CD14-positive monocyte (primary cell): ENCODE data around the gene IGDCC3. TPM values are rescaled to one million over a fixed set of nuclear protein-coding genes. Genes with fewer than 3 reads are reported as not detected.

Experiments used
- DNase-seq, 3 donors: peaks; one replicate each; pipeline ENCODE4 v3.0.0-alpha.2; 2011 to 2022
- H2AFZ ChIP-seq: 2 replicates; pipeline ENCODE4 v1.6.0; 2012; ENCODE audit warnings: mild to moderate bottlenecking, low read depth, low read length, inconsistent platforms; ENCODE audit not compliant: insufficient read depth, poor library complexity, severe bottlenecking
- H3K27ac ChIP-seq, 2 donors: 1 replicate in 1 of 2; 2 replicates in 1 of 2; pipeline ENCODE4 v1.5.1; 2012 to 2013; ENCODE audit warnings: low read length in 2 of 2, control low read depth in 1 of 2, inconsistent platforms in 1 of 2, low read depth in 1 of 2, mild to moderate bottlenecking in 1 of 2
- H3K27me3 ChIP-seq, 2 donors: one replicate each; pipeline versions ENCODE4 v1.6.0 to v1.6.1; 2011 to 2013; ENCODE audit warnings: low read length in 2 of 2; ENCODE audit not compliant: control insufficient read depth in 2 of 2, insufficient read depth in 2 of 2
- H3K36me3 ChIP-seq, 2 donors: replicated peaks in 1 of 2; 1 replicate in 1 of 2; 2 replicates in 1 of 2; pipeline versions ENCODE4 v1.5.1 to v1.6.1; 2012 to 2013; ENCODE audit warnings: low read length in 2 of 2, control low read depth in 1 of 2, inconsistent platforms in 1 of 2, mild to moderate bottlenecking in 1 of 2; ENCODE audit not compliant: insufficient read depth in 2 of 2, control insufficient read depth in 1 of 2
- H3K4me1 ChIP-seq, 2 donors: 1 replicate in 1 of 2; 2 replicates in 1 of 2; pipeline versions ENCODE4 v1.5.1 to v1.6.1; 2012 to 2013; ENCODE audit warnings: low read length in 2 of 2, control low read depth in 1 of 2, inconsistent platforms in 1 of 2, mild to moderate bottlenecking in 1 of 2, moderate library complexity in 1 of 2; ENCODE audit not compliant: insufficient read depth in 2 of 2, control insufficient read depth in 1 of 2
- H3K4me2 ChIP-seq: replicated peaks from 2 replicates; pipeline ENCODE3; 2012; ENCODE audit warnings: low read length, moderate library complexity, mild to moderate bottlenecking; ENCODE audit not compliant: poor library complexity, severe bottlenecking; ENCODE audit errors: extremely low read depth
- H3K4me3 ChIP-seq, 3 experiments: fragments of 200-600 bp in 1 of 3; sonication (generic) in 1 of 3; replicated peaks in 1 of 3; 1 replicate in 2 of 3; 2 replicates in 1 of 3; pipeline ENCODE4 v1.5.1; 2011 to 2013; ENCODE audit warnings: low read length in 3 of 3, mild to moderate bottlenecking in 3 of 3, control low read depth in 2 of 3, low read depth in 2 of 3, inconsistent platforms in 1 of 3, moderate library complexity in 1 of 3
- H3K79me2 ChIP-seq: 2 replicates; pipeline ENCODE4 v1.6.0; 2012; ENCODE audit warnings: mild to moderate bottlenecking, control low read depth, inconsistent platforms, low read length, moderate library complexity; ENCODE audit not compliant: insufficient read depth
- H3K9ac ChIP-seq: 2 replicates; pipeline ENCODE4 v1.6.0; 2017; ENCODE audit warnings: low read length, mild to moderate bottlenecking; ENCODE audit not compliant: insufficient read depth, poor library complexity, severe bottlenecking
- H3K9me3 ChIP-seq, 2 donors: replicated peaks in 1 of 2; 1 replicate in 1 of 2; 2 replicates in 1 of 2; pipeline versions ENCODE4 v1.5.1 to v1.6.1; 2012 to 2013; ENCODE audit warnings: low read length in 2 of 2, control low read depth in 1 of 2; ENCODE audit not compliant: control insufficient read depth in 1 of 2, insufficient read depth in 1 of 2
- H4K20me1 ChIP-seq: 2 replicates; pipeline ENCODE4 v1.6.0; 2012; ENCODE audit warnings: mild to moderate bottlenecking, low read length, control low read depth, moderate library complexity; ENCODE audit not compliant: insufficient read depth
- H3K27ac Mint-ChIP-seq, 7 donors: one replicate each; pipeline ENCODE4 v1.8.0; 2020; ENCODE audit warnings: mild to moderate bottlenecking in 7 of 7, mixed read lengths in 7 of 7, moderate library complexity in 6 of 7, inconsistent platforms in 2 of 7
- H3K27me3 Mint-ChIP-seq, 3 donors: one replicate each; pipeline ENCODE4 v1.8.0; 2021 to 2022; ENCODE audit warnings: low read depth in 3 of 3, mild to moderate bottlenecking in 3 of 3, mixed read lengths in 3 of 3, moderate library complexity in 3 of 3, inconsistent platforms in 1 of 3
- H3K36me3 Mint-ChIP-seq, 2 donors: one replicate each; pipeline ENCODE4 v1.8.0; 2020; ENCODE audit warnings: mixed read lengths in 2 of 2, inconsistent platforms in 1 of 2, mild to moderate bottlenecking in 1 of 2
- H3K4me1 Mint-ChIP-seq: one replicate; pipeline ENCODE4 v1.8.0; 2020; ENCODE audit warnings: mild to moderate bottlenecking, mixed read lengths
- H3K4me3 Mint-ChIP-seq, 2 donors: one replicate each; pipeline ENCODE4 v1.8.0; 2020; ENCODE audit warnings: mild to moderate bottlenecking in 2 of 2, mixed read lengths in 2 of 2, moderate library complexity in 1 of 2
- H3K9me3 Mint-ChIP-seq, 7 donors: one replicate each; pipeline ENCODE4 v1.8.0; 2020 to 2022; ENCODE audit warnings: mixed read lengths in 7 of 7, mild to moderate bottlenecking in 6 of 7, moderate library complexity in 6 of 7, inconsistent platforms in 2 of 7
- CTCF ChIP-seq: fragments of 200-600 bp; IDR thresholded peaks from one replicate; pipeline ENCODE4 v1.8.0; 2022; ENCODE audit warnings: antibody characterized with exemption, mild to moderate bottlenecking
- WGBS: methylation state at CpG from one replicate; pipeline ENCODE4 v1.1.5; 2013; ENCODE audit warnings: missing lambda C conversion rate; ENCODE audit not compliant: insufficient coverage; 5-methylcytosine and 5-hydroxymethylcytosine counted together
- intact Hi-C, 2 donors: fragments of 100-400 bp; cut with micrococcal nuclease; formaldehyde crosslinking; loops; one replicate each; pipeline versions ENCODE4 v1.15.0 to v1.15.1; 2023
- polyA plus RNA-seq, 3 donors: library from polyadenylated mRNA; depleted of rRNA in 1 of 3; unstranded in 2 of 3; stranded (reverse) in 1 of 3; fragments of 300-500 nt in 2 of 3; fragments of >200 nt in 1 of 3; fragmentation: Illumina TruSeq in 2 of 3; gene quantifications; 1 replicate in 2 of 3; 2 replicates in 1 of 3; pipeline ENCODE4 v1.2.3, GENCODE V29; 2012 to 2021

The IGDCC3 gene
- polyA plus RNA-seq, 3 donors: not detected

- no peak overlapping the region for H3K27ac ChIP-seq
- no peak for DNase-seq
- no peak overlapping the region for H3K4me3 ChIP-seq
- no peaks in the 10 kb centered on the region for H3K36me3 ChIP-seq
- peaks cover 41 to 66% of the 10 kb centered on the region in 2 donors for H3K27me3 ChIP-seq
- H2AFZ ChIP-seq: no peak overlapping the region
- H3K9me3 ChIP-seq: peaks cover 0 to 13% of the 10 kb centered on the region in 2 donors
- no peak for TF ChIP-seq CTCF
- H3K9ac ChIP-seq: no peak overlapping the region
- Mint-ChIP-seq H3K27ac (no peak overlapping the region), H3K4me3 (peak overlapping the region in 1 of 2 donors; percentile 62), H3K36me3 (peaks cover 0 to 3% of the 10 kb centered on the region in 2 donors), H3K4me1 (peaks cover 8% of the 10 kb centered on the region), H3K9me3 (peaks cover 0 to 8% (median 4%) of the 10 kb centered on the region in 7 donors), H3K27me3 (peaks cover 55 to 72% (median 69%) of the 10 kb centered on the region in 3 donors)
- H4K20me1 ChIP-seq: no peaks in the 10 kb centered on the region
- intact Hi-C loops: no loop called here
- 96% methylated on average over 10 of the region's 14 CpGs for WGBS
- no peak overlapping the region for H3K4me2 ChIP-seq
- no peaks in the 10 kb centered on the region for H3K79me2 ChIP-seq
- peaks cover 6 to 10% of the 10 kb centered on the region in 2 donors for H3K4me1 ChIP-seq
Measured at GRCh38 chr15:65374821-65375401, 2.9 kb downstream of the IGDCC3 start.

GRCh38 chr15:65374334-65374733, 3.5 kb downstream of the IGDCC3 start:
- Histone ChIP-seq H2AFZ (no peak overlapping the region), H3K79me2 (no peaks in the 10 kb centered on the region), H3K4me2 (no peak overlapping the region), H3K4me1 (peaks cover 6 to 10% of the 10 kb centered on the region in 2 donors), H3K9ac (no peak overlapping the region), H4K20me1 (no peaks in the 10 kb centered on the region), H3K4me3 (no peak overlapping the region), H3K27me3 (peaks cover 38 to 60% of the 10 kb centered on the region in 2 donors), H3K36me3 (no peaks in the 10 kb centered on the region), H3K27ac (no peak overlapping the region), H3K9me3 (peaks cover 0 to 13% of the 10 kb centered on the region in 2 donors)
- H3K27ac Mint-ChIP-seq: no peak overlapping the region
- WGBS: no CpG with 5 or more reads among the region's 3 CpGs
- intact Hi-C loops: no loop called here
- no peak for TF ChIP-seq CTCF
- no peak for DNase-seq
- peaks cover 8% of the 10 kb centered on the region for H3K4me1 Mint-ChIP-seq
- H3K9me3 Mint-ChIP-seq: peaks cover 0 to 8% (median 4%) of the 10 kb centered on the region in 7 donors
- H3K4me3 Mint-ChIP-seq: peak overlapping the region in 1 of 2 donors; percentile 69
- H3K36me3 Mint-ChIP-seq: peaks cover 0 to 3% of the 10 kb centered on the region in 2 donors
- H3K27me3 Mint-ChIP-seq: peaks cover 50 to 67% (median 64%) of the 10 kb centered on the region in 3 donors
